HL-60/S4 treated with retinoic acid at 250 ng/mL for 4 days and 3 days (cell line): ENCODE data around the gene EMSY.
"Not testable (repeated sequence)": the region's sequence is repeated elsewhere in the genome, so short reads cannot be mapped to it uniquely, and the experiment has no call there.

Source experiments
- in situ Hi-C: fragments of 300-500 bp; cut with MboI; formaldehyde crosslinking; loops from 2 replicates; pipeline ENCODE4 v1.7.0; 2022; ENCODE audit warnings: low sequenced_read_pairs

EMSY gene

GRCh38 chr11:76592961-76593360, 148.1 kb downstream of the EMSY start:
- in situ Hi-C loops = no loop called here

GRCh38 chr11:76595091-76595490, 150.3 kb downstream of the EMSY start:
- in situ Hi-C loops = not testable (repeated sequence)

GRCh38 chr11:76596652-76597051, 151.8 kb downstream of the EMSY start:
- in situ Hi-C loops = no loop called here

- in situ Hi-C loops = no loop called here
Measured at GRCh38 chr11:76597533-76598425, 153.0 kb downstream of the EMSY start.

- in situ Hi-C loops = no loop called here
Measured at GRCh38 chr11:76598426-76598839, 153.6 kb downstream of the EMSY start.

- in situ Hi-C loops = no loop called here
Measured at GRCh38 chr11:76599041-76600013, 154.5 kb downstream of the EMSY start.

- in situ Hi-C loops = no loop called here
Measured at GRCh38 chr11:76600124-76600655, 155.4 kb downstream of the EMSY start.

- in situ Hi-C loops = no loop called here
Measured at GRCh38 chr11:76601272-76601671, 156.5 kb downstream of the EMSY start.

GRCh38 chr11:76601724-76602123, 156.9 kb downstream of the EMSY start:
- in situ Hi-C loops = no loop called here

GRCh38 chr11:76602431-76602861, 157.6 kb downstream of the EMSY start:
- in situ Hi-C loops = no loop called here
